Uterus (tissue), 2 donors: ENCODE measurements around the gene TEAD4.

ENCODE experiments used
- POLR2A ChIP-seq, 2 donors: fragments of 450-650 bp; IDR thresholded peaks; one replicate each; pipeline ENCODE4 v1.6.1; 2016; ENCODE audit warnings: antibody characterized with exemption in 2 of 2, mild to moderate bottlenecking in 1 of 2, moderate library complexity in 1 of 2
- TF ChIP-seq, protein P1 (sequence below), 4 experiments: fragments of 200-600 bp in 2 of 4; fragments of 450-650 bp in 2 of 4; sonication (generic) in 2 of 4; IDR thresholded peaks; one replicate each; pipeline ENCODE4 v1.5.1; 2016 to 2019; ENCODE audit warnings: antibody characterized with exemption in 4 of 4, mild to moderate bottlenecking in 2 of 4, moderate library complexity in 1 of 4

GRCh38 chr12:3035815-3036702, 76.9 kb downstream of the TEAD4 start:
- TF ChIP-seq, protein P1, sequence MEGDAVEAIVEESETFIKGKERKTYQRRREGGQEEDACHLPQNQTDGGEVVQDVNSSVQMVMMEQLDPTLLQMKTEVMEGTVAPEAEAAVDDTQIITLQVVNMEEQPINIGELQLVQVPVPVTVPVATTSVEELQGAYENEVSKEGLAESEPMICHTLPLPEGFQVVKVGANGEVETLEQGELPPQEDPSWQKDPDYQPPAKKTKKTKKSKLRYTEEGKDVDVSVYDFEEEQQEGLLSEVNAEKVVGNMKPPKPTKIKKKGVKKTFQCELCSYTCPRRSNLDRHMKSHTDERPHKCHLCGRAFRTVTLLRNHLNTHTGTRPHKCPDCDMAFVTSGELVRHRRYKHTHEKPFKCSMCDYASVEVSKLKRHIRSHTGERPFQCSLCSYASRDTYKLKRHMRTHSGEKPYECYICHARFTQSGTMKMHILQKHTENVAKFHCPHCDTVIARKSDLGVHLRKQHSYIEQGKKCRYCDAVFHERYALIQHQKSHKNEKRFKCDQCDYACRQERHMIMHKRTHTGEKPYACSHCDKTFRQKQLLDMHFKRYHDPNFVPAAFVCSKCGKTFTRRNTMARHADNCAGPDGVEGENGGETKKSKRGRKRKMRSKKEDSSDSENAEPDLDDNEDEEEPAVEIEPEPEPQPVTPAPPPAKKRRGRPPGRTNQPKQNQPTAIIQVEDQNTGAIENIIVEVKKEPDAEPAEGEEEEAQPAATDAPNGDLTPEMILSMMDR (IDR thresholded peaks at IDR 0.05) = no peak
- no peak for TF ChIP-seq POLR2A (IDR thresholded peaks at IDR 0.05)
